Caco-2 (cell line): ENCODE data around the gene INPP5D. TPM values are rescaled to one million over a fixed set of nuclear protein-coding genes. Genes with fewer than 3 reads are reported as not detected.

Source experiments
- BruUV-seq: library from RNA; stranded (reverse); fragments of 400-500 nt; replicated peaks from 2 replicates; lab custom pipeline; 2021; lab: Mats Ljungman, UMichigan
- CTCF ChIA-PET: fragments of 300-600 bp; sonication (Branson Sonifier 250); formaldehyde crosslinking; loops from one replicate; lab custom pipeline; 2022; ENCODE audit warnings: antibody characterized with exemption; lab: Charles Lee
- POLR2A ChIA-PET: fragments of 300-600 bp; sonication (Branson Sonifier 250); formaldehyde crosslinking; loops from one replicate; lab custom pipeline; 2022; ENCODE audit warnings: antibody characterized with exemption; lab: Charles Lee
- DNase-seq, 2 experiments: peaks; one replicate each; pipeline versions ENCODE4 v3.0.0 to v3.0.0-alpha.2; 2020 to 2022
- H3K27me3 ChIP-seq: replicated peaks from 2 replicates; pipeline ENCODE4 v1.6.0; 2011; ENCODE audit warnings: low read length; ENCODE audit not compliant: control insufficient read depth, insufficient read depth
- H3K36me3 ChIP-seq: 2 replicates; pipeline ENCODE4 v1.5.1; 2011; ENCODE audit warnings: low read length; ENCODE audit not compliant: control insufficient read depth, insufficient read depth
- H3K4me1 ChIP-seq: fragments of 250-450 bp; sonication (Bioruptor Pico); 2 replicates; pipeline ENCODE4 v1.5.1; 2020; ENCODE audit warnings: mild to moderate bottlenecking
- H3K4me3 ChIP-seq: 2 replicates; pipeline ENCODE4 v1.5.1; 2011; ENCODE audit warnings: low read depth, mild to moderate bottlenecking, control low read depth, low read length
- H3K9me3 ChIP-seq: fragments of 250-450 bp; sonication (Bioruptor Pico); 2 replicates; pipeline ENCODE4 v1.5.1; 2020; ENCODE audit warnings: mild to moderate bottlenecking, moderate library complexity
- H3K27ac Mint-ChIP-seq: one replicate; pipeline ENCODE4 v1.8.0; 2022; ENCODE audit warnings: mixed read lengths; ENCODE audit not compliant: unreplicated experiment
- H3K27me3 Mint-ChIP-seq: one replicate; pipeline ENCODE4 v1.8.0; 2022; ENCODE audit warnings: mixed read lengths; ENCODE audit not compliant: insufficient read depth, unreplicated experiment
- H3K36me3 Mint-ChIP-seq: one replicate; pipeline ENCODE4 v1.8.0; 2022; ENCODE audit warnings: mild to moderate bottlenecking, mixed read lengths; ENCODE audit not compliant: insufficient read depth, unreplicated experiment
- H3K4me1 Mint-ChIP-seq: one replicate; pipeline ENCODE4 v1.8.0; 2022; ENCODE audit warnings: low read depth, mixed read lengths; ENCODE audit not compliant: unreplicated experiment
- H3K4me3 Mint-ChIP-seq: one replicate; pipeline ENCODE4 v1.8.0; 2022; ENCODE audit warnings: mild to moderate bottlenecking, moderate library complexity, mixed read lengths; ENCODE audit not compliant: unreplicated experiment
- H3K9me3 Mint-ChIP-seq: one replicate; pipeline ENCODE4 v1.8.0; 2022; ENCODE audit warnings: mixed read lengths; ENCODE audit not compliant: unreplicated experiment
- CTCF ChIP-seq, 2 experiments: fragments of 200-600 bp in 1 of 2; IDR thresholded peaks; 1 replicate in 1 of 2; 2 replicates in 1 of 2; pipeline versions ENCODE4 v1.5.1 to v1.8.0; 2011 to 2022; ENCODE audit warnings: antibody characterized with exemption in 1 of 2, control low read depth in 1 of 2, inconsistent platforms in 1 of 2, low read depth in 1 of 2, low read length in 1 of 2, mild to moderate bottlenecking in 1 of 2, moderate library complexity in 1 of 2; ENCODE audit not compliant: insufficient read depth in 1 of 2, severe bottlenecking in 1 of 2, unreplicated experiment in 1 of 2
- intact Hi-C: fragments of 100-400 bp; cut with micrococcal nuclease; formaldehyde crosslinking; loops from one replicate; pipeline ENCODE4 v1.10.0; 2022; ENCODE audit not compliant: unreplicated experiment
- total RNA-seq: library from RNA; stranded (reverse); gene quantifications from 2 replicates; pipeline ENCODE4 v1.2.3, GENCODE V29; 2022

Gene INPP5D
- total RNA-seq, 1 experiment from 2014 or later, result not detected

DNA sequence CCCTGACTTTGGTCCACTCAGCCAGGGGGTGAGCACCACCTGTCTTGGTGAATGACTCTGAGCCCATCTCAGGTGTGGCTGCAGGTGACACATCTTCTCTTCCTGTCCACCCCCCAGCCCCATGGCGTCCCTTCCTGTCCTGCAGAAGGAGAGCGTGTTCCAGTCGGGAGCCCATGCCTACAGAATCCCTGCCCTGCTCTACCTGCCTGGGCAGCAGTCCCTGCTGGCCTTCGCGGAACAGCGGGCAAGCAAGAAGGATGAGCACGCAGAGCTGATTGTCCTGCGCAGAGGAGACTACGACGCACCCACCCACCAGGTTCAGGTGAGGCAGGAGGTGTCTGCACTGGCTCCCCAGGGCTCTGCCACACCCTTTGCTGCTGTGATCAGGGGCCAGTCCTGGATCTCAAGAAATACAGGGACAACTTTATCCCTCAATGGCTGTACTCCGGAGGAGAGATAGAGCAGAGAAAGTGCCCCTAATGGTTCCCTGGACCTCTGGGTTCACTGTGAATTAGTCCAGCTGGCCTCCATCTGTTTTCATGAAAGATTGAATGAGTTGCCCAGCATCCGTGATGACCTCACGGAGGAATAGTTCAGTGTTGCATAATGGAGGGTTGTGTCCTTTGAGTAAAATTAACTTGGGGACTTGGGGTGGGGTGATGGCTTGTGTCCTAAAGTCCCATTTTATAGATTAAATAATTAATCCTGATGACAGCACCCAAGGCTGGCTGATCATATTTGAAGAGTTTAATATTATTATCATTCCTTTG lies 27.4 kb upstream of the INPP5D start, which contains the start of gene NEU2:
TSS of gene NEU2 (plus strand) at position 122 of the 770 bp plus-strand sequence. CDS start at position 122, 0 bp downstream.
- Histone ChIP-seq H3K4me1 (no peaks in the 10 kb centered on the region), H3K36me3 (no peaks in the 10 kb centered on the region), H3K4me3 (no peak within 1 kb of the TSS), H3K27me3 (no peaks in the 10 kb centered on the region), H3K9me3 (no peaks in the 10 kb centered on the region)
- H3K4me1 Mint-ChIP-seq, result no peaks in the 10 kb centered on the region
- no peaks in the 10 kb centered on the region for H3K9me3 Mint-ChIP-seq
- no peak for DNase-seq
- POLR2A ChIA-PET, result no interaction called here
- CTCF ChIA-PET, result no interaction called here
- intact Hi-C loops, result no loop called here
- H3K36me3 Mint-ChIP-seq, result no peaks in the 10 kb centered on the region
- H3K4me3 Mint-ChIP-seq, result no peak within 1 kb of the TSS
- no TSS peak for BruUV-seq
- H3K27me3 Mint-ChIP-seq, result no peaks in the 10 kb centered on the region
- TF ChIP-seq CTCF (IDR thresholded peaks at IDR 0.05; ENCODE audit: insufficient read depth in 1 of 2, low read depth in 1 of 2, low read length in 1 of 2, severe bottlenecking in 1 of 2, unreplicated experiment in 1 of 2), result no peak
- no peak within 1 kb of the TSS for H3K27ac Mint-ChIP-seq

DNA sequence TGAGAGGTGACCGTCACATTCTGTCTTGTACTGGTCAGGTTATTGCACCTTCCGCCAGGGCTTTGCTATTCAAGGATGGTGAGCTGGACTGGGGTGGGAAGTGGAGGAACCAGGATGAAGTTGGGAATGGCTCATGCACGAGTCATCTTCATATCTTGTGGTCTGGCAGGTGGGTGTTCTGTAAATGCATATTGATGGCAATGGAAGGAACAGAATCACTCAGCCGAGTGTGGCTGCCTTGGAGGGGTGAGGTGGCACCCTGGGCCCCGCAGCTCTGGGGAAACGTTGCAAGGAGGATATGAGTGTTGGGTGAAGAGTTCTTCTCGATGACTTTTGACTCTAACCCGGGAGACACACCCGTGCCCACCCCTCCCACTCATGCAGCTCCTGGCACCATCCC lies 26.5 kb upstream of the INPP5D start:
- no peaks in the 10 kb centered on the region for H3K27me3 ChIP-seq
- H3K4me1 ChIP-seq, result no peaks in the 10 kb centered on the region
- no peak overlapping the region for H3K4me3 ChIP-seq
- H3K36me3 Mint-ChIP-seq, result no peaks in the 10 kb centered on the region
- H3K27ac Mint-ChIP-seq, result no peak overlapping the region
- no peaks in the 10 kb centered on the region for H3K27me3 Mint-ChIP-seq
- H3K9me3 ChIP-seq, result no peaks in the 10 kb centered on the region
- no peak for DNase-seq
- no peaks in the 10 kb centered on the region for H3K36me3 ChIP-seq
- intact Hi-C loops, result no loop called here
- CTCF ChIA-PET, result no interaction called here
- H3K4me1 Mint-ChIP-seq, result no peaks in the 10 kb centered on the region
- TF ChIP-seq CTCF (IDR thresholded peaks at IDR 0.05; ENCODE audit: insufficient read depth in 1 of 2, low read depth in 1 of 2, low read length in 1 of 2, severe bottlenecking in 1 of 2, unreplicated experiment in 1 of 2), result no peak
- POLR2A ChIA-PET, result no interaction called here
- no peaks in the 10 kb centered on the region for H3K9me3 Mint-ChIP-seq
- no peak overlapping the region for H3K4me3 Mint-ChIP-seq
- BruUV-seq, result no TSS peak

DNA sequence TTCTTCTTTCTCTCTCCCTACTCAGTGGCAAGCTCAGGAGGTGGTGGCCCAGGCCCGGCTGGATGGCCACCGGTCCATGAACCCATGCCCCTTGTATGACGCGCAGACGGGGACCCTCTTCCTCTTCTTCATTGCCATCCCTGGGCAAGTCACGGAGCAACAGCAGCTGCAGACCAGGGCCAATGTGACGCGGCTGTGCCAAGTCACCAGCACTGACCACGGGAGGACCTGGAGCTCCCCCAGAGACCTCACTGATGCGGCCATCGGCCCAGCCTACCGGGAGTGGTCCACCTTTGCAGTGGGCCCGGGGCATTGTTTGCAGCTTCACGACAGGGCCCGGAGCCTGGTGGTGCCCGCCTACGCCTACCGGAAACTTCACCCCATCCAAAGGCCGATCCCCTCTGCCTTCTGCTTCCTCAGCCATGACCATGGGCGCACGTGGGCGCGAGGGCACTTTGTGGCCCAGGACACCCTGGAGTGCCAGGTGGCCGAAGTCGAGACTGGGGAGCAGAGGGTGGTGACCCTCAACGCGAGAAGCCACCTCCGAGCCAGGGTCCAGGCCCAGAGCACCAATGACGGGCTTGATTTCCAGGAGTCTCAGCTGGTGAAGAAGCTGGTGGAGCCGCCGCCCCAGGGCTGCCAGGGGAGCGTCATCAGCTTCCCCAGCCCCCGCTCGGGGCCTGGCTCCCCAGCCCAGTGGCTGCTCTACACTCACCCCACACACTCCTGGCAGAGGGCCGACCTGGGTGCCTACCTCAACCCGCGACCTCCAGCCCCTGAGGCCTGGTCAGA lies 25.9 kb upstream of the INPP5D start:
- ChIA-PET CTCF (no interaction called here), POLR2A (no interaction called here)
- no peak overlapping the region for H3K4me3 ChIP-seq
- TF ChIP-seq CTCF (IDR thresholded peaks at IDR 0.05; ENCODE audit: insufficient read depth in 1 of 2, low read depth in 1 of 2, low read length in 1 of 2, severe bottlenecking in 1 of 2, unreplicated experiment in 1 of 2), result no peak
- no peak overlapping the region for H3K4me3 Mint-ChIP-seq
- no peaks in the 10 kb centered on the region for H3K4me1 ChIP-seq
- DNase-seq, result no peak
- no peaks in the 10 kb centered on the region for H3K27me3 Mint-ChIP-seq
- H3K27me3 ChIP-seq, result no peaks in the 10 kb centered on the region
- intact Hi-C loops, result no loop called here
- no peak overlapping the region for H3K27ac Mint-ChIP-seq
- H3K36me3 Mint-ChIP-seq, result no peaks in the 10 kb centered on the region
- H3K4me1 Mint-ChIP-seq, result no peaks in the 10 kb centered on the region
- no TSS peak for BruUV-seq
- no peaks in the 10 kb centered on the region for H3K36me3 ChIP-seq
- no peaks in the 10 kb centered on the region for H3K9me3 Mint-ChIP-seq
- no peaks in the 10 kb centered on the region for H3K9me3 ChIP-seq
